Measurements from ENCODE around the gene RAB14. TPM values are rescaled to one million over a fixed set of nuclear protein-coding genes. Genes with fewer than 3 reads are reported as not detected.
A peak's percentile ranks its signal among the peaks of the same experiment; 100 is the strongest.

Gene RAB14
- total RNA-seq, 2 experiments from 2014 or later = 8.6 to 37.1 TPM

DNA sequence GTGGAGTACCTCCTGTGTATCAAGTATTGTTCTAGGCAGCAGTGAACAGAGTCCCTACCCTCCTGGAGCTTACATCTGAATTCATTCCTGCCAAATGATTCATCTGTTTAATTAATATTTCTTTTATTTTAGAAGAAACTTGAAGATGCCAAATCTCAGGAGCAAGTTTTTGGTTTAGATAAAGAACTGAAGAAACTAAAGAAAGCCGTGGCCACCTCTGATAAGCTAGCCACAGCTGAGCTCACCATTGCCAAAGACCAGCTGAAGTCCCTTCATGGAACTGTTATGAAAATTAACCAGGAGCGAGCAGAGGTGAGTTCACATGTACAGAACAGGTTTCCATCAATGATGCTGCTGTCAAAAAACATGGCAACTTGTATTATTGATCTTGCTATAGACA, 57.9 kb downstream of the RAB14 start:
- H3K36me3 ChIP-seq (ENCODE audit: insufficient read depth, low read length) = peaks cover 100% of the 10 kb centered on the region
- TF ChIP-seq, protein P1, sequence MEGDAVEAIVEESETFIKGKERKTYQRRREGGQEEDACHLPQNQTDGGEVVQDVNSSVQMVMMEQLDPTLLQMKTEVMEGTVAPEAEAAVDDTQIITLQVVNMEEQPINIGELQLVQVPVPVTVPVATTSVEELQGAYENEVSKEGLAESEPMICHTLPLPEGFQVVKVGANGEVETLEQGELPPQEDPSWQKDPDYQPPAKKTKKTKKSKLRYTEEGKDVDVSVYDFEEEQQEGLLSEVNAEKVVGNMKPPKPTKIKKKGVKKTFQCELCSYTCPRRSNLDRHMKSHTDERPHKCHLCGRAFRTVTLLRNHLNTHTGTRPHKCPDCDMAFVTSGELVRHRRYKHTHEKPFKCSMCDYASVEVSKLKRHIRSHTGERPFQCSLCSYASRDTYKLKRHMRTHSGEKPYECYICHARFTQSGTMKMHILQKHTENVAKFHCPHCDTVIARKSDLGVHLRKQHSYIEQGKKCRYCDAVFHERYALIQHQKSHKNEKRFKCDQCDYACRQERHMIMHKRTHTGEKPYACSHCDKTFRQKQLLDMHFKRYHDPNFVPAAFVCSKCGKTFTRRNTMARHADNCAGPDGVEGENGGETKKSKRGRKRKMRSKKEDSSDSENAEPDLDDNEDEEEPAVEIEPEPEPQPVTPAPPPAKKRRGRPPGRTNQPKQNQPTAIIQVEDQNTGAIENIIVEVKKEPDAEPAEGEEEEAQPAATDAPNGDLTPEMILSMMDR (conservative IDR thresholded peaks at IDR 0.05; ENCODE audit: low read length) = no peak
- TF ChIP-seq EZH2phosphoT487 (IDR thresholded peaks at IDR 0.05; ENCODE audit: borderline replicate concordance, low read depth, low read length) = no peak
- DNase-seq (ENCODE audit: low spot score) = no peak
- no peak overlapping the region for H2AFZ ChIP-seq (ENCODE audit: low read length)
- no peak overlapping the region for H3K27ac ChIP-seq (ENCODE audit: low read depth, low read length, poor library complexity, severe bottlenecking)
- no peaks in the 10 kb centered on the region for H3K9me3 ChIP-seq (ENCODE audit: low read length)
- H3K4me3 ChIP-seq (ENCODE audit: low read depth, low read length, poor library complexity, severe bottlenecking) = no peak overlapping the region
- no peaks in the 10 kb centered on the region for H3K79me2 ChIP-seq (ENCODE audit: insufficient read depth, low read depth, low read length)
- POLR2A ChIA-PET = interaction anchor here (0.7 to 1.0 kb wide), 5 partner anchors 13 to 32 kb away, joined by 3 to 4 read pairs (median 3); no protein-coding TSS in a partner anchor
- no peaks in the 10 kb centered on the region for H4K20me1 ChIP-seq (ENCODE audit: insufficient read depth, low read length)
- BruUV-seq (replicated peaks) = no TSS peak
- no peak overlapping the region for H3K4me2 ChIP-seq (ENCODE audit: low read length)
- H3K9me2 ChIP-seq (ENCODE audit: insufficient read depth, low read length) = no peaks in the 10 kb centered on the region
- intact Hi-C loops (cut with micrococcal nuclease; ENCODE audit: unreplicated experiment) = no loop called here
- no peaks in the 10 kb centered on the region for H3K4me1 ChIP-seq (ENCODE audit: insufficient read depth, low read length, poor library complexity, severe bottlenecking)
- CTCF ChIA-PET (ENCODE audit: unreplicated experiment) = no interaction called here

DNA sequence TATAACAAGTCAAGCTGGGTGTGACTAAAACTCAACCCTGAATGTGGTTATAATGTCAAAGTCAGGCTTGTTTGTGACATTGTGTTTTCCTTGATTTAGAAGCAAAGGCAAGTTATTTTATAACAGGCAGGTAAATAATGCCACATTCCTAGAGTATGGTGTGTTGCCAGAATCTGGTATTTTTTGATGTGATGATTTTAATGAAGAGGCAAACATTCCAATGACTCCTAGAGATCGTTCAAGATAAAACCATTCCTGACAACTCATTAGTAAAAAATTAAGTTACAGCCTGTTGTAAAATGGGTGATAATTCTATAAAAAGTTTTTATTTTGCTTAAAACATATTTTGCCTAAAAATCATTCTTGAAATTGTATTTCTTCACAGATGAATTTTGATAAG, 60.0 kb downstream of the RAB14 start:
- DNase-seq (ENCODE audit: low spot score) = no peak
- H3K9me2 ChIP-seq (ENCODE audit: insufficient read depth, low read length) = no peaks in the 10 kb centered on the region
- CTCF ChIA-PET (ENCODE audit: unreplicated experiment) = no interaction called here
- no peak overlapping the region for H2AFZ ChIP-seq (ENCODE audit: low read length)
- H3K4me1 ChIP-seq (ENCODE audit: insufficient read depth, low read length, poor library complexity, severe bottlenecking) = no peaks in the 10 kb centered on the region
- intact Hi-C loops (cut with micrococcal nuclease; ENCODE audit: unreplicated experiment) = no loop called here
- no peaks in the 10 kb centered on the region for H4K20me1 ChIP-seq (ENCODE audit: insufficient read depth, low read length)
- no peak overlapping the region for H3K4me2 ChIP-seq (ENCODE audit: low read length)
- no peaks in the 10 kb centered on the region for H3K9me3 ChIP-seq (ENCODE audit: low read length)
- H3K36me3 ChIP-seq (ENCODE audit: insufficient read depth, low read length) = peaks cover 98% of the 10 kb centered on the region
- BruUV-seq (replicated peaks) = no TSS peak
- no peak for TF ChIP-seq EZH2phosphoT487 (IDR thresholded peaks at IDR 0.05; ENCODE audit: borderline replicate concordance, low read depth, low read length)
- TF ChIP-seq, protein P1 (conservative IDR thresholded peaks at IDR 0.05; ENCODE audit: low read length) = no peak
- POLR2A ChIA-PET = no interaction called here
- H3K4me3 ChIP-seq (ENCODE audit: low read depth, low read length, poor library complexity, severe bottlenecking) = no peak overlapping the region
- H3K27ac ChIP-seq (ENCODE audit: low read depth, low read length, poor library complexity, severe bottlenecking) = no peak overlapping the region
- no peaks in the 10 kb centered on the region for H3K79me2 ChIP-seq (ENCODE audit: insufficient read depth, low read depth, low read length)

DNA sequence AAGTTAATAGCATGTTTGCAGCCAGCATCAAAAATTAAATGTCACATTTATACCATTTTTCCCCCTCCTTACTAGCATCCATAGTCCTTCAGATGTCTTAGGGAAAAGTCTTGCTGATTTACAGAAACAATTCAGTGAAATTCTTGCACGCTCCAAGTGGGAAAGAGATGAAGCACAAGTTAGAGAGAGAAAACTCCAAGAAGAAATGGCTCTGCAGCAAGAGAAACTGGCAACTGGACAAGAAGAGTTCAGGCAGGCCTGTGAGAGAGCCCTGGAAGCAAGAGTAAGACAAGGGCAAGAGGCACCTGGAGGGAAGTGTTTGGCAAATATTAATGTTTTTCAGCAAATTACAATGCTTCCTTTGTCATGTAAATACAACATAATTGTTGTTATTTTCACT, 60.4 kb downstream of the RAB14 start:
- H3K36me3 ChIP-seq (ENCODE audit: insufficient read depth, low read length) = peaks cover 98% of the 10 kb centered on the region
- H3K4me1 ChIP-seq (ENCODE audit: insufficient read depth, low read length, poor library complexity, severe bottlenecking) = no peaks in the 10 kb centered on the region
- H3K4me3 ChIP-seq (ENCODE audit: low read depth, low read length, poor library complexity, severe bottlenecking) = no peak overlapping the region
- no peak overlapping the region for H3K4me2 ChIP-seq (ENCODE audit: low read length)
- POLR2A ChIA-PET = no interaction called here
- no peaks in the 10 kb centered on the region for H3K9me2 ChIP-seq (ENCODE audit: insufficient read depth, low read length)
- H4K20me1 ChIP-seq (ENCODE audit: insufficient read depth, low read length) = no peaks in the 10 kb centered on the region
- TF ChIP-seq, protein P1 (conservative IDR thresholded peaks at IDR 0.05; ENCODE audit: low read length) = no peak
- no peak for TF ChIP-seq EZH2phosphoT487 (IDR thresholded peaks at IDR 0.05; ENCODE audit: borderline replicate concordance, low read depth, low read length)
- H3K9me3 ChIP-seq (ENCODE audit: low read length) = no peaks in the 10 kb centered on the region
- H2AFZ ChIP-seq (ENCODE audit: low read length) = no peak overlapping the region
- DNase-seq (ENCODE audit: low spot score) = no peak
- H3K27ac ChIP-seq (ENCODE audit: low read depth, low read length, poor library complexity, severe bottlenecking) = no peak overlapping the region
- intact Hi-C loops (cut with micrococcal nuclease; ENCODE audit: unreplicated experiment) = no loop called here
- CTCF ChIA-PET (ENCODE audit: unreplicated experiment) = no interaction called here
- BruUV-seq (replicated peaks) = TSS peak; percentile 9
- H3K79me2 ChIP-seq (ENCODE audit: insufficient read depth, low read depth, low read length) = no peaks in the 10 kb centered on the region
